GM19035 (cell line): ENCODE data around the gene MRPL28.
"Not testable (repeated sequence)": the region's sequence is repeated elsewhere in the genome, so short reads cannot be mapped to it uniquely, and the experiment has no call there.

ENCODE experiments used
- ATAC-seq: cut with Tn5 transposase; IDR thresholded peaks from one replicate; pipeline ENCODE4 v1.9.1; 2021; ENCODE audit not compliant: unreplicated experiment

The MRPL28 gene

DNA sequence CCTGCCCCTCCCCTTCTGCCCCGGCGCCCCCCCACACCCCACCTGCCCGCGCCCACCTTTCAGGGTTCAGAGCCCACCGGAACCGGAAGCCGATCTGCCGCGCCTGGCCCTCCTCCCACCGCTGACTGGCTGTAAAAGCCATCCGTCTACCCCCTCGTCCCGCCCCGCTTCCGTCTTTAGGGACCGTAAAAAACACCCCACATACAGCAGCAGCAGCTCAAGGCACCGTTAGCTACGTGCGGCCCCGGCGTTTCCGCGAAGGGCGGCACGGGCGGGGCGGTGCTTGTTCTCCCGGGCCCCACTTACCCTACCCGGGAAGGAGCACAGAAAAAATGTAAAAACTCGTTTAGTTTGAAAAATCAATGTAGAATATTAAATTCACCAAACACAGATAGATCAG lies at the start of gene MRPL28:
MRPL28 (minus strand) TSS at position 96 of the 400 bp plus-strand sequence. CDS start 320 bp downstream, outside the sequence.
- ATAC-seq, result peak; percentile 80

DNA sequence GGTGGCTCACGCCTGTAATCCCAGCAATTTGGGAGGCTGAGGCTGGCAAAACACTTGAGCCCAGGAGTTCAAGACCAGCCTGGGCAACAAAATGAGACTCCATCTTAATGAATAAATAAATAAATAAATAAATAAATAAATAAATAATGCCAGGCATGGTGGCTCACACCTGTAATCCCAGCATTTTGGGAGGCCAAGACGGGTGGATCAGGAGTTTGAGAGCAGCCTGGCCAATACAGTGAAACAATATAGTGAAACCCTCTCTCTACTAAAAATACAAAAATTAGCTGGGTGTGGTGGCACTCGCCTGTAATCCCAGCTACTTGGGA lies 44.8 kb upstream of the MRPL28 start:
- ATAC-seq, result not testable (repeated sequence)

DNA sequence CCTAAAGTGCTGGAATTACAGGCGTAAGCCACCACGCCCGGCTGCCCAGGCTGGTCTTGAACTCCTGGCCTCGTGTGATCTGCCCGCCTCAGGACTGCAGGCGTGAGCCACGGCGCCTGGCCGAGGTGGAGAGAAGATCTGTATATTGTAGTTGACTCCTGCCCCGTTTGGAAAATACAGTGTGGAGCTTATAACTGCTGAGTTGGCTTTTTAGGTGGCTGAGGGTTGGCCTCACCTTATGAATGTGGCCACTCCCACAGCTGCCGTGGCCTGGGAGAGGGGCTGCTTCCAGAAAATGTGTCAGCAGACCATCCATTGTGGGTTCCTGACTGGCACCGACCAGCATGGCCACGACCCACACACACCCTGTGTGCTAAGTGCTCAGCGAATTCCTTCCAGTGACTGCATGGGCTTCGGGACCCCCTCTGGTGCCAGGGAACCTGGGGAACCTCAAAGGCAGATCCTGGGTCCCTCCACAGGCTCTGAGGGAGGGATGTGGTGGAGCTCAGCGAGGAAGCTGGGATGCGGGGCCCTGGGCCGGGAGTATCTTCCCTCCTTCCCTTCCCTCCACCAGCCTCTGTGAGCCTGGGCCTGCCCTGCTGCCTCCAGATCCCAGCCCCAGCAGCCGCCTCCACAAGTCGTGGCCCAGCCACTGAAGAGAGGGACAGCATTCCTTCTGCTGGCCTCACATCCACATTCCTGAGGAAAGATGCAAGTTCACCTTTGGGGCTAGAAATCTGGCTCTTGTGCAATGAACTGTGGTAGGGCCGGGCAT lies 44.2 kb upstream of the MRPL28 start:
- no peak for ATAC-seq

DNA sequence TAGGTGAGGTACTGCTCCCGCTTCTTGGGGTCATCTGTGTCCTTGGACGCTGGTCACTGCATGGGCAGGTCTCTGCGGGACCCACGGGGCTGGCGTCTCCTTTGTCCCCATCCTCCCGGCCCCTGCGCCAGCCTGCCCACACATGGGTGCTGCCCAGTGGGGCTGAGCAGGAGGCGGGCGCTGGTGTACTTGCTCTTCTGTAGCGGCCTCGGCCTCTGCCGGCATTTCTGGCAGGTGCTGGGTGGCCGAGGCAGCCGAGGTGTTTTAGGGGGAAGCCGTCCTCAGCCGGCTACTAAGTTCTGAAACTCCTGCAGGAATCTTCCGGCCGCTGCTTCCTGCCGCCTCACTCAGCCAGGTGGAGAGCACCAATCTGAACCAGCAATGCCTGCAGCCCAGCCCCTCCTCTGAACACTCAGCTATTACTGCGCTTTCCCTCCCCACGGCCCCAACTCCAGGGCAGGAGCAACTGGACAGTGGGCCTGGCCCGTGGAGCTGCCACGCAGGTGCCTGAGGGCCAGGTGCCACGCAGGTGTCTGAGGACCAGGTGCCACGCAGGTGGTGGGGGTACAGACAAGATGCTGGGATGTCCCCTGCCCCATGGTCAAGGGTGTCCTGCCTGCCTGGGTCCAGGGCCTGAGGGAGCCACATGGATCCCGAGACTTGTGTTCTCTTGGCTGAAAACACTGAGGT lies 41.4 kb upstream of the MRPL28 start:
- no peak for ATAC-seq

DNA sequence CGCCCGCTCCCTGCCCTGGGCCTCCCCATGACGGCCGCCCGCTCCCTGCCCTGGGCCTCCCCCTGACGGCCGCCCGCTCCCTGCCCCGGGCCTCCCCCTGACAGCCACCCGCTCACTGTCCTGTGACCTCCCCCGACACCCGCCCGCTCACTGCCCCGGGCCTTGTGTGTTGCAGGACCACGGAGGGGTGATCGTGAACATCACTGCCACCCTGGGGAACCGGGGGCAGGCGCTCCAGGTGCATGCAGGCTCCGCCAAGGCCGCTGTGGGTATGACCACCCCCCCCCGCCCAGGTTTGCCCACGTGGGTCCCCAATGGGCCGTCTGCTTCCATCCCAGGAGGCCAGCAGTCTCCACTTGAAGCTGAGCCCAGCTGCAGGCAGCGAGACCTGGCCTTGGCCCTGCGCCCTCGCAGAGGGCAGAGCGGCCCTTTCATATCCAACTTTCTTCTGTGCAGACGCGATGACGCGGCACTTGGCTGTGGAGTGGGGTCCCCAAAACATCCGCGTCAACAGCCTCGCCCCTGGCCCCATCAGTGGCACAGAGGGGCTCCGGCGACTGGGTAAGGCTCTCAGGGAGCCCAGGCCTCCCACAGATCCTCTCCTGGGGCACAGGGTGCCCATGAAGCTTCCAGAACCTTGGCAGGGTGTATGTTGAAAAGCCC lies 40.3 kb upstream of the MRPL28 start:
- no peak for ATAC-seq

DNA sequence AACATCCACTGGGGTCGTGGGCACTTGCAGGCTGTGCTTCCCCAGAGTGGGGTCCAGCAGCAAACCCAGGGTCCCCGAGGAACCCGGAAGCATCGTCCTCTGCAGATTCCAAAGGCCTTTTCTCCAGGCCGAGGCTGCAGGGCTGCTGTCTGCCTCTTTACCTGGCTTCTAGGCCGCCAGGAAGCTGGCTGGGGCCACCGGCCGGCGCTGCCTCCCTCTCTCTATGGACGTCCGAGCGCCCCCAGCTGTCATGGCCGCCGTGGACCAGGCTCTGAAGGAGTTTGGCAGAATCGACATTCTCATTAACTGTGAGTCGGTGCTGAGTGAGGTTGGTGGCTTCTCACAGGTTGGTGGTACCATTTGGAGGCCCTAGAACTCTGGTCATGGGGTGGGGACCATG lies 36.9 kb upstream of the MRPL28 start:
- ATAC-seq, result no peak

DNA sequence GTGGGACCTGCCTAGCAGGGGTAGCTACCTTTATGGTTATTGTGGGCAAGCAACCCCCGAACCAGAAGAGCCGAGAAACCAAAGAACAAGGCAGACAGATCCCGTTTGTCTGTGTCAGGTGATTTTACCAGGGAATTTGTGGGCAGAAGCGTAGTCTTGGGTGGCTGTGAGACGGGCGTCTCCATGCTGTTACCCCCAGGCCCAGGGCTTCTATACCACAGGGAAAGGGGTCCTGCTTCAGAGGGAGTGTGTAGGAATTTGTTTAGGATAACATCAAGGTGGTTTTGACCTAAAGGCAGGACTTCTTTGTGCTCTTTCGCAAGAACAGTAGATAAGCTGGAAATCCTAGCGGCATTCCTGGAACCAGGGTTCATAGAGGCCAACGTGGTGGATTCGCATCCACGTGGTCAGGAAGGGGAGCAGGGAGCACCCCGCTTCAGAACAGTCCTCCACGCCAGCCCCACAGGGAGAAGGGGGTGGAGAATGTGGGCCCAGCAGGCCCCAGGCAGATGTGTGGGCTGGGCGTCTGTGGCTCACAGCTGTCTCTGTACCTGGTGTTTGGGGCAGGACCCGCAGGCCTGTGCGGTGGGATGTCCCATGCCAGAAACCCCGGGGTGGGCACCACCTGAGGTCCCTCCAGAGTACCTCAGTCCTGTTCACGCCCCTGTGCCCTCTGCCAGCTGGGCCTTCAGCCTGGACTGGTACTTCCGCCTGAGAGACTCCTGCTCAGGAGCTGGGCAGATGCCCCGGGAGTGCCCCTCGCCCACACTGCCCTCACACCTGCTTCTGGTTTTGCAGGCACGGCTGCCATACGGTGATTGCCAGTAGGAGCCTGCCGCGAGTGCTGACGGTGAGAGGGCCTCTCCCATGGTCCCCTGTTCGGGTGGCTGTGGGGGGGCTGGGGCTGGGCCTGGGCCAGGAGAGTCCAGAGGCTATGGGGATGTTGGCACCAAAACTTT lies 35.5 kb upstream of the MRPL28 start:
- ATAC-seq, result no peak

DNA sequence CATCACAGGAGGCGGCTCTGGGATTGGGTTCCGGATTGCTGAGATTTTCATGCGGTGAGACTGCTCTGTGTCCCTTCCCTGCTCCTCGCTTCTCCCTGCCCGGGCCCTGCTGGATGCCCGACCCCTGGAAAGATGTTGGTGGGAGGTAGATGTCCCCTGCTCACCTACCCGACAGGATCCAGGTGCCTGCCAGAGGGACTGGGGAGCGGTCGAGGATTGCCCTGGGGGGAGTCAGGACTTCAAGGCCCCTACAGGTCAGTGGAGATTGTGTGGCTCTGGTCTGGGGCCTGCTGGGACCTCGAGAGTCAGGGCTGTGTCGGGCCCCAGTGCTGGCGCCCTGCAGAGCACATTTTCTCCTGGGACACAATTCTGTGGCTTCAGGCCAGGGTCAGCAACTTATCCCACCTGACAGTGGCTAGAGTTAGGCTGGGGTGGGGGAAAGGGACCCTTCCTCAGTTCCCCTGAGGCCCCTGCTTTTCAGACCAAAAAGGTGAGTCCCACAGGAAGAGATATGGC lies 34.7 kb upstream of the MRPL28 start:
- ATAC-seq, result no peak

DNA sequence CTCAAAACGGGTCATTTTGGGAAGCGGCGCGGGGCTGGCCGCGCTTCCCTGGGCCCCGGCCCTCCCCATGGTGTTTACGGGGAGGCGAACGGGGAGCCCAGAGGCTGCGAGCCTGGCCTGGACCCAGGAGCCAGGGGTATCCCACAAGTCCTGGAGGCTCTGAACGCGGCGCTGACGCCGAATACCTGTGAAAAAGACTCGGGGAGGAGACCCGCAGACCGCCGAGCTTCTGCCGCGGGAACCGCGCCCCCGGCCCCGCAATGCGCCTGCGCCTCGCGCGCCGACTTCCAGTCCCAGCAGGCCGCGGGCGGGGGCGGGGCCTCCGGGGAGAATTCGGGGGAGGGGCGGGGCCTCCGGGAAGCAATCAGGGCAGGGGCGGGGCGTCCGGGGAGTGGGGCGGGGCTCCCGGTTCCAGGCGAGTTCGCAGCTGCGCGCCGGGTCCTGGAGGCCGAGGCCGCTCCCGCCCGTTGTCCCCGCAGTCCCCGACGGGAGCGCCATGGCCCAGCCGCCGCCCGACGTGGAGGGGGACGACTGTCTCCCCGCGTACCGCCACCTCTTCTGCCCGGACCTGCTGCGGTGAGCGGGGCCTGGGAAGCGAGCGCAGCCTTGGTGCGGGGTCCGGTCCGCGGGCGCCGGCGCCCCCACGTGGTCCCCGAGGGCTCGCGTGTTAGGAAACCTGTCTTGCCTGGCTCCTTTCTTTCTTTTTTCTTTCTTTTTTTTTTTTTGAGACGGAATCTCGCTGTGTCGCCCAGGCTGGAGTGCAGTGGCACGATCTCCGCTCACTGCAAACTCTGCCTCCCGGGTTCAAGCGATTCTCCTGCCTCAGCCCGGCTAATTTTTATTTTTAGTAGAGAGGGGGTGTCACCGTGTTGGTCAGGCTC lies 31.4 kb upstream of the MRPL28 start, which contains the start of gene DECR2:
DECR2 (plus strand) TSS at position 418 of the 881 bp plus-strand sequence; CDS start at position 497, 79 bp downstream.
- ATAC-seq, result peak; percentile 61

DNA sequence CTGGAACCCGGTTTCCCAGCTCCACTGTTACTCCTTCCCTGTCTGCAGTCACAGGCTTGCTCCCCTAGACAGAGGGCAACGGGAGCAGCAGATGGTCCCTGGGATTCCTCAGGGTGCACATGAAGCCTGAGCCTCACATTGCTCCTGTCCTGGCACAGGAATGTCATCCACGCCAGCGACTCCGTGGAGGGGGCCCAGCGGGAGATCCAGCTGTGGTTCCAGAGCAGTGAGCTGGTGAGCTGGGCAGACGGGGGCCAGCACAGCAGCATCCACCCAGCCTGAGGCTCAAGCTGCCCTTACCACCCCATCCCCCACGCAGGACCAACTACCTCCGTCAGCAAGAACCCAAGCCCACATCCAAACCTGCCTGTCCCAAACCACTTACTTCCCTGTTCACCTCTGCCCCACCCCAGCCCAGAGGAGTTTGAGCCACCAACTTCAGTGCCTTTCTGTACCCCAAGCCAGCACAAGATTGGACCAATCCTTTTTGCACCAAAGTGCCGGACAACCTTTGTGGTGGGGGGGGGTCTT lies 29.8 kb upstream of the MRPL28 start:
- no peak for ATAC-seq

DNA sequence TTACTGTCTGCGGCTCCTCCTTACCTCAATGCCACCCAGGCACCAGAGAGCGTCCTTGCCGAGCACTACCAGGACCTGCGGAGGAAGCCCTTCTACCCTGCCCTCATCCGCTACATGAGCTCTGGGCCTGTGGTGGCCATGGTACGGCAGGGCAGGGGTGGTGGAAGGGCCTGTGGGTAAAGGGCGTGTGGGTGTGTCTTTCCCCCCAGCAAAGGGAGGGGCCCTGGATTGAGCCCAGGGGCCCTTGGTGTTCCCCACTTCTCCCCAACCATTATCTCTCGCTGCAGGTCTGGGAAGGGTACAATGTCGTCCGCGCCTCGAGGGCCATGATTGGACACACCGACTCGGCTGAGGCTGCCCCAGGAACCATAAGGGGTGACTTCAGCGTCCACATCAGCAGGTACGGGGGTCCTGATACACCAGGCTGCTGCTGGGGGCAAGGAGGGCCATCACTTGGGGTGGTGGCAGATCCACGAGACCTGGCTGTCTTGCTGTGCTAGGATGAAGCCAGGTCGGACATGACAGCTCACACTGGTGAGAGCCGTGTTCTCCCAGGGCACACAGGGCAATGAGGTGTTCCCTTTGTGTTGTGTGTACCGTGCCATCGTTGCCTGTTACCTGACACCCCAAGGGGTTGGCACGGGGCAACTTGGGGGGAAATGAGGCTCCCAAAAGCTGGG lies 29.1 kb upstream of the MRPL28 start:
- ATAC-seq, result no peak

DNA sequence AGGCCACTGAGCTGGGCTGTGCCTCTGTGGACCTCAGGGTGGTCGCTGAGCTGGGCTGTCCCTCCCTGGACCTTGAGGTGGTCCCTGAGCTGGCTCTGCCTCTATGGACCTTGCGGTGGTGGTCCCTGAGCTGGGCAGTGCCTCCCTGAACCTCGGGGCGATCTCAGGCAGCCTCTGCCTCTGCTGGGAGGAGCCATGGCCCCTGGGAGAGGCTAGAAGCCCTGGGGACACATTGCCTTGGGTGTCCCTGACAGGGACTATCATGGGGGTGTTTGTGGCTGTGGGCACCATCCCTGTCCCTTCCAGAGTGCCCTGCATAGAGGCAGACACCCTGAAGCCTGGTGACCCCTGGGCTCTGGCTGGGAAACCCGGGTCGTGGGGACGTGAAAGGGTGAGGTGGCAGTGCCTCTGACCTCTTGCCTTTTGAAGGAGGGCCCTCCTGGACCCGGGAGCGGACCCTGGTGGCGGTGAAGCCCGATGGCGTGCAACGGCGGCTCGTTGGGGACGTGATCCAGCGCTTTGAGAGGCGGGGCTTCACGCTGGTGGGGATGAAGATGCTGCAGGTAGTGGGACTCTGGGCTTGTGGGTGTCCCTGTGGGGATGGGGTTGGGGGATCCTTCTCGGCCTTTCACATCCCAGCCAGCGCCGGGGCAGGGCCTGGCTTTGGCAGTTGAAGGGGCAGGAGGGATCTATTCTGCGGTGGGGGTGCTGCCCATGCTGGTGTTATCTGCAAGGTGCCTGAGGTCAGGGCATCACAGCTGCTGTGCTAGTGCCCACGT lies 28.4 kb upstream of the MRPL28 start:
- no peak for ATAC-seq

DNA sequence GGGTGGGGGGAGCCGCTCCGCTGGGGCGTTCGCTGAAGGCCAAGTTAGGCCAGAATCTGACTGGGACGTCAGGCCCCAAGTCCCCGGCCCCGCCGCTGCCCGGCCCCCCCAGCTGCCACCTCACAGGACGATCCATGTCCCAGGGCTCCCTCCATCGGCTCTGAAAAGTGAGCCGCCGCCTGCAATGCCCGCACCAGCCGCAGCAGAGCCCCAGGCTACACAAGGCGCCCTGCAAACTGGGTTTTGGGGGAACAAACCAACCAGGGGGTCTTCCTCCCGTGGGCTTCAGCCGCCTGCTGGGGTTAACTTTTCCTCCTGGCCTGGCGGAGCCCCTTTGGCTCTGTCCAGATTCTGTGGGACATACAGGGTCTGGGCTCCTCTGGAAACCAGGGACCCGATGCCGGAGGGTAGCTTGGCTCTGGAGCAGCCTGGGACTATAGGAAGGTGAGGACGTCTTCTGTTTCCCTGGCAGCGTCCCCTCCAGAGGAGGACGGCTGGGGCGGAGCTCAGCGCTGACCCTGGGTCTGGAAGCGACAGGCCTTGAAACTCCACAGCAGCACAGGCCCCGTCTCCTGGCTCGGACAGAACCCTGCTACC lies 27.5 kb upstream of the MRPL28 start:
- ATAC-seq, result no peak

DNA sequence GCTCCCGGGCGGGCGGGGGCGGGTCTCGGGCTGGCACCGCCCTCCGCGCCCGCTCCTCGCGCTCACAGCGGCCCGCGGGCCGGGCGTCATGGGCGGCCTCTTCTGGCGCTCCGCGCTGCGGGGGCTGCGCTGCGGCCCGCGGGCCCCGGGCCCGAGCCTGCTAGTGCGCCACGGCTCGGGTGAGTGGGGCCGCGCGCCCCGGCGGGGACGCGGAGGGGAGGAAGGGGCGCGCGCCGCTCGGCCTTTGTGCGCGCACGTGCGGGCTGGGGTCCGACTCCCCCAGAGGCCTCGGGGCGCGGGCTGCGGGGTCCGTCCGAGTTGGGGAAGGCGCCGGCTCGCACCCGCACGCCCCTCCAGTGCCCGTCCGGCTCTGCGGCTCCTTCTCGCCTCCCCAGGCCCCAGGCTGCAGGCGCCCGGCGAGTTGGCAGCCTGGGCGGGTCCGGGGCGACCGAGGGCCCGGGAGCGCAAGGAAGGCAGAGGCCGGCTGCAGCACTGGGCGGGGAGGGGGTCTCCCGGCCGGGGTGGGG lies 26.9 kb upstream of the MRPL28 start, which contains the start of gene NME4:
NME4 (plus strand) TSS at position 65 of the 527 bp plus-strand sequence; CDS start at position 89, 24 bp downstream.
- no peak for ATAC-seq

DNA sequence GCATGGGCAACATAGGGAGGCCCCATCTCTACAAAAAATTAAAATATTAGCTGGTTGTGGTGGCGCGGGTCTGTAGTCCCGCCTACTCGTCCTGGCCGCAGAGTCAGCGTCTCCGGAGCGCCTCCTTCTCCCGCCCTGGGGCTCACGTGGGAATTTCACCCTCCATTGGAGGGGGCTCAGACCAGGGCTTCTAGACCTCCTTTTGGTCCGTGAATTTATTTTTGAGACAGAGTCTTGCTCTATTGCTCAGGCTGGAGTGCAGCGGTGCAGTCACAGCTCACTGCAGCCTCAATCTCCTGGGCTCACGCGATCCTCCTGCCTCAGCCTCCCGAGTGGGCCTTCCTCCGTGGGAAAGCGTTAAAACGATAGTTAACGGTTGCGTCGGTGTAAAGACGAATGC lies 26.3 kb upstream of the MRPL28 start:
- ATAC-seq, result no peak

DNA sequence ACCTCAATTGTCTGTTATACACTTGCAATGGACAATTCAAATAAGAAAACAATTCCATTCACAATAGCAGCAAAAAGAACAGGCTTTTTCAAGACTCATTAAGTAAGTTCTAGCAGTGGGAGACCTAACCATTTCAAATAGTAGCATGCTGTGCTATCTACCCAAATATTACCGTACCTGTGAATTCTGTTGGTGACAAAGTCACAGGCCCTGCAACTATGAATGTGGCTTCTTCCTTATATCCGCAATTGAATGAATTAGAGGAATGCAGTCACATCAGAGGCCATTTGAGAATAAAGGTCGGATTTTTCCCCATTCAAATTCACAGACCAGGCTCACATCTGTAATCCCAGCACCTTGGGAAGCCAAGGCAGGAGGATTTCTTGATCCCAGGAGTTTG lies 25.9 kb upstream of the MRPL28 start:
- no peak for ATAC-seq

DNA sequence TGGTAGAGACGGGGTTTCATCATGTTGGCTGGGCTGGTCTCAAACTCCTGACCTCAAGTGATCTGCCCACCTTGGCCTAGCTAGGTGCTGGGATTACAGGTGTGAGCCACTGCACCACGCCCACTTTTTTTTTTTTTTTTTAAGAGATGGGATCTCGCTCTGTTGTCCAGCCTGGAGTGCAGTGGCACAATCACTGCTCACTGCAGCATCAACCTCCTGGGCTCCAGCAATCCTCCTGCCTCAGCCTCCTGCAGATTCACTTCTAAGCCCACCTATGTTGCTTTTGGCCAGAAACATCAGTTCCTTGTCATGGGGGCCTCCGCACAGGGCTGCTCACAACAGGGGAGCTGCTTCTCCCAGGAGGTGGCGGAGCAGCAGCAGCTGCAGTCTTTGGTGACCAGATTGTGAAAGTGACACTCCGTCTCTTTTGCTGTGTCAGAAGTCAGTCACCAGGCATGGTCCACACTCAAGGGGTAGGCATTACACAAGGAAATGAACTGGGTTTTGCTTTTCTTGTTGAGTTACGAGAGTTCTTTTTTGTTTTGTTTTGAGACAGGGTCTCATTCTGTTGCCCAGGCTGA lies 22.2 kb upstream of the MRPL28 start:
- ATAC-seq, result no peak
